ENCODE measurements around the gene GAS6.

GAS6 gene

DNA sequence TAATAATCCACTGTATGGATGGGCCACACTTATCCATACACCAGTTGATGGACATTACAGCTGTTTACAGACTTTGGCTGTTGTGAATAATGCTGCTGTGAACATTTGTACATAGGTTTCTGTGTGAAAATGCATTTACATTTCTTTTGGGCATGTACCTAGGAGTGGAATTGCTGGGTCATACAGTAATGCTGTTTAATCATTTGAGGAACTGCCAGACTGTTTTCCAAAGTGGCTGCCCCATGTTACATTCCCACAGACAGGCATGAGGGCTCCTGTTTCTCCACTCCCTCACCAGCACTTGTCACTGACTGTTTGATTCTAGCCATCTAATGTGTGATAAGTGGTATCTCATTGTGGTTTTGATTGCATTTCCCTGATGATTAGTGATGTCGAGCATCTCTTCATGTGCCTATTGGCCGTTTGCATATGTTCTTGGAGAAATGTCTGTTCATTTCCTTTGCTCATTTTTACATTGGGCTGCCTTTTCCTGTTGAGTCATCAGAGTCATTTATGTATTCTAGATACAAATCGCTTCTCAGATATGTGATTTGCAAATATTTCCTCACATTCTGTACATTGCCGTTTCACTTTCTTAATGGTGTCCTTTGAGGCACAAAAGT, 92.1 kb downstream of the GAS6 start:
- CTCF ChIA-PET: no interaction called here
- no peak for TF ChIP-seq CTCF (IDR thresholded peaks at IDR 0.05; ENCODE audit: control extremely low read depth, extremely low read depth, low read depth, missing control alignments)
- POLR2A ChIA-PET: no interaction called here
- no peak for DNase-seq (ENCODE audit: extremely low spot score)

GRCh38 chr13:113770937-113771336, 92.9 kb downstream of the GAS6 start:
- TF ChIP-seq CTCF (IDR thresholded peaks at IDR 0.05; ENCODE audit: control extremely low read depth, extremely low read depth, low read depth, missing control alignments): no peak
- DNase-seq (ENCODE audit: extremely low spot score): no peak
- ChIA-PET POLR2A (no interaction called here), CTCF (no interaction called here)
